Psoas muscle (tissue), 8 donors: ENCODE results near the gene WDR83. TPM values are rescaled to one million over a fixed set of nuclear protein-coding genes. Genes with fewer than 3 reads are reported as not detected.

ENCODE experiments used
- ATAC-seq, 4 donors: fragments of 200-7000 bp; cut with Tn5 transposase; one replicate each; pipeline ENCODE4 v1.9.1; 2020; ENCODE audit warnings: moderate library complexity in 3 of 4, mild to moderate bottlenecking in 2 of 4
- DNase-seq, 2 donors: peaks; one replicate each; pipeline ENCODE4 v3.0.0-alpha.2; 2020
- H3K27ac ChIP-seq: fragments of 200-600 bp; one replicate; pipeline ENCODE4 v1.8.0; 2022
- H3K27me3 ChIP-seq, 3 donors: fragments of 200-600 bp in 1 of 3; one replicate each; pipeline versions ENCODE4 v1.6.1 to v1.8.0; 2013 to 2022; ENCODE audit warnings: low read length in 2 of 3, mild to moderate bottlenecking in 2 of 3, moderate library complexity in 1 of 3; ENCODE audit not compliant: insufficient read depth in 3 of 3
- H3K36me3 ChIP-seq, 2 donors: fragments of 200-600 bp in 1 of 2; one replicate each; pipeline versions ENCODE4 v1.6.1 to v1.8.0; 2013 to 2022; ENCODE audit warnings: low read depth in 1 of 2, mild to moderate bottlenecking in 1 of 2, moderate library complexity in 1 of 2; ENCODE audit not compliant: insufficient read depth in 1 of 2
- H3K4me1 ChIP-seq: fragments of 200-600 bp; one replicate; pipeline ENCODE4 v1.8.0; 2022
- H3K4me3 ChIP-seq: fragments of 200-600 bp; one replicate; pipeline ENCODE4 v1.8.0; 2022; ENCODE audit warnings: mild to moderate bottlenecking
- H3K9me3 ChIP-seq: fragments of 200-600 bp; one replicate; pipeline ENCODE4 v1.8.0; 2022
- CTCF ChIP-seq: fragments of 200-600 bp; IDR thresholded peaks from one replicate; pipeline ENCODE4 v1.8.0; 2022; ENCODE audit warnings: antibody characterized with exemption
- WGBS, 3 donors: extraction: QIAGEN DNeasy Blood & Tissue Kit; methylation state at CpG; one replicate each; pipeline versions ENCODE4 v1.1.6 to v1.1.7; 2013; 5-methylcytosine and 5-hydroxymethylcytosine counted together
- intact Hi-C, 2 donors: fragments of 100-400 bp; cut with DNase I; formaldehyde crosslinking; loops; one replicate each; pipeline versions ENCODE4 v1.11.0 to v1.14.2; 2022
- polyA plus RNA-seq, 3 donors: library from polyadenylated mRNA; stranded (reverse); fragments of 200-250 nt; gene quantifications; one replicate each; pipeline ENCODE4 v1.2.3, GENCODE V29; 2013
- total RNA-seq, 4 donors: library from RNA; stranded (reverse); fragmentation: NEBNext Ultra II Directional in 2 of 4; extraction: Animal tissue kit (Norgen Biotek cat#: 25700) in 2 of 4; gene quantifications; one replicate each; pipeline versions ENCODE4 v1.2.1 to v1.2.4, GENCODE V29; 2021 to 2023
- donor health status: healthy with polysubstance abuse.
- donor health status: DM: no; HTN: no; CAD: no; lungs with moderate emphysema.
- donor health status: Bipolar disorder and iron deficiency.
- donor health status: healthy.
- donor health status: DM: yes; HTN: yes; CAD: no.
- donor health status: DM: no; HTN: no; CAD: no.
- donor health status: DM: no; HTN: no; CAD: no.
- donor health status: DM: yes; HTN: yes; CAD: no.

The WDR83 gene
- total and polyA plus RNA-seq, 7 donors, result 1.8 to 9.1 (median 4.5) TPM

GRCh38 chr19:12668346-12668745 lies 1.7 kb downstream of the WDR83 start:
- H3K4me3 ChIP-seq, result peak overlapping the region; percentile 98
- DNase-seq (no peak), ATAC-seq (no peak)
- H3K36me3 ChIP-seq, result peaks cover 0 to 44% of the 10 kb centered on the region in 2 donors
- no peaks in the 10 kb centered on the region for H3K9me3 ChIP-seq
- TF ChIP-seq CTCF, result no peak
- H3K27ac ChIP-seq, result peak overlapping the region; percentile 98
- peaks cover 33% of the 10 kb centered on the region for H3K4me1 ChIP-seq
- intact Hi-C loops, result no loop called here
- WGBS, 3 donors, result 61 to 78% (median 62%) methylated on average over 8 of the region's 8 CpGs
- no peaks in the 10 kb centered on the region for H3K27me3 ChIP-seq

GRCh38 chr19:12668932-12669269 lies 2.3 kb downstream of the WDR83 start:
- H3K27ac ChIP-seq, result peak overlapping the region; percentile 98
- ATAC-seq (peak; percentile 7 to 31 (median 12)), DNase-seq (peak; percentile 60 to 80)
- no peaks in the 10 kb centered on the region for H3K27me3 ChIP-seq
- no peaks in the 10 kb centered on the region for H3K9me3 ChIP-seq
- 0 to 1% (median 1%) methylated on average over 24 of the region's 24 CpGs for WGBS, 3 donors
- peaks cover 0 to 44% of the 10 kb centered on the region in 2 donors for H3K36me3 ChIP-seq
- peak overlapping the region; percentile 98 for H3K4me3 ChIP-seq
- intact Hi-C loops, result no loop called here
- H3K4me1 ChIP-seq, result peaks cover 33% of the 10 kb centered on the region
- no peak for TF ChIP-seq CTCF

- H3K4me1 ChIP-seq, result peaks cover 33% of the 10 kb centered on the region
Measured at GRCh38 chr19:12669270-12670158, 2.9 kb downstream of the WDR83 start.

DNA sequence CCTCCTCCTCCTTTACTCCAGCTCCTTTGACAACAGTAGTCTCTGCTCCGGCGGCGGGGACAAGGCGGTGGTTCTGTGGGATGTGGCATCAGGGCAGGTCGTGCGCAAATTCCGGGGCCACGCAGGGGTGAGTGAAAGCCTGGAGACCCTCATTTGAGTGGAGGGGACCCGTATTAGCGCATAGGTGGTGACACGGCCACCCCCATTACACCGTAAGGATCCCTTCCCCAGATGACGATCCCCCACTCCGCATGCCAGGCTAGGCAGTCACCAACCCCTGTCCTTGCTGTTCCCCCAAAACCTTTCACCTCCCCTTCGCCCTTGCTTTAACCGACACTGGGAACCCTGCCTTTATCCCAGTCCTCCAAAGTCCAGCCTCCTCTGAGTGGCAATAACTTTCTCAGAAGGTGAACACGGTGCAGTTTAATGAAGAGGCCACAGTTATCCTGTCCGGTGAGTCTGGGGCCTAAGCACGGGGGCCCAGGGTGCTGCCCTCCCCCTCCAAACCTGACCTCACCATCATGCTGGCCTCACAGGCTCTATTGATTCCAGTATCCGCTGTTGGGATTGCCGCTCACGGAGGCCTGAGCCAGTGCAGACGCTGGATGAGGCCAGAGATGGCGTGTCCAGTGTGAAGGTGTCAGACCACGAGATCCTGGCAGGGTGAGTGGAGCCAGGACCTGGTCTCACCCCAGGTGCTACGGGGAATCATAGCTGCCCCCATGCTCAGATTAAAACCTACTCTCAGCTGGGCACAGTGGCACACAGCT lies 3.7 kb downstream of the WDR83 start:
- ATAC-seq (no peak), DNase-seq (no peak)
- intact Hi-C loops, result loop anchor here (5.0 to 10.0 kb wide), 2 partner anchors 106 to 108 kb away; no protein-coding TSS in a partner anchor
- Histone ChIP-seq H3K27me3 (no peaks in the 10 kb centered on the region), H3K36me3 (peaks cover 0 to 45% of the 10 kb centered on the region in 2 donors), H3K4me1 (peaks cover 33% of the 10 kb centered on the region), H3K4me3 (peak overlapping the region; percentile 98), H3K27ac (peak overlapping the region; percentile 98), H3K9me3 (no peaks in the 10 kb centered on the region)
- TF ChIP-seq CTCF, result no peak
- 37 to 41% (median 38%) methylated on average over 26 of the region's 26 CpGs for WGBS, 3 donors

More at GRCh38 chr19:12669270-12670158, 2.9 kb downstream of the WDR83 start:
- Histone ChIP-seq H3K4me3 (peak overlapping the region; percentile 98), H3K9me3 (no peaks in the 10 kb centered on the region), H3K36me3 (peaks cover 0 to 44% of the 10 kb centered on the region in 2 donors), H3K27me3 (no peaks in the 10 kb centered on the region), H3K27ac (peak overlapping the region; percentile 98)
- 0% methylated on average over 63 to 64 of the region's 64 CpGs for WGBS, 3 donors
- TF ChIP-seq CTCF, result no peak
- ATAC-seq (peak; percentile 64 to 81 (median 78)), DNase-seq (peak; percentile 79 to 90)
- intact Hi-C loops, result loop anchor here (5.0 to 10.0 kb wide), 2 partner anchors 105 to 107 kb away; no protein-coding TSS in a partner anchor
